Esophagus muscularis mucosa (tissue), 4 donors: ENCODE measurements around the gene AMN1. TPM values are rescaled to one million over a fixed set of nuclear protein-coding genes. Genes with fewer than 3 reads are reported as not detected.
"Not testable (repeated sequence)": the region's sequence is repeated elsewhere in the genome, so short reads cannot be mapped to it uniquely, and the experiment has no call there.

Experiments
- DNase-seq: peaks from one replicate; pipeline ENCODE4 v3.0.0-alpha.2; 2017; ENCODE audit errors: extremely low spot score
- H3K27ac ChIP-seq, 4 donors: fragments of 200-600 bp; sonication (generic); replicated peaks in 1 of 4; 1 replicate in 3 of 4; 2 replicates in 1 of 4; pipeline ENCODE4 v1.5.1; 2016 to 2019; ENCODE audit warnings: mild to moderate bottlenecking in 1 of 4
- H3K27me3 ChIP-seq, 4 donors: fragments of 200-600 bp; sonication (generic); one replicate each; pipeline versions ENCODE4 v1.5.1 to v1.6.0; 2016 to 2019
- H3K36me3 ChIP-seq, 4 donors: fragments of 200-600 bp; sonication (generic); one replicate each; pipeline ENCODE4 v1.5.1; 2016 to 2019
- H3K4me1 ChIP-seq, 4 donors: fragments of 200-600 bp; sonication (generic); one replicate each; pipeline ENCODE4 v1.5.1; 2016 to 2019
- H3K4me3 ChIP-seq, 4 donors: fragments of 200-600 bp; sonication (generic); 1 replicate in 2 of 4; 2 replicates in 2 of 4; pipeline ENCODE4 v1.5.1; 2016 to 2019; ENCODE audit warnings: mild to moderate bottlenecking in 4 of 4, moderate library complexity in 1 of 4
- H3K9me3 ChIP-seq, 4 donors: fragments of 200-600 bp; sonication (generic); 1 replicate in 3 of 4; 2 replicates in 1 of 4; pipeline ENCODE4 v1.5.1; 2016 to 2019
- EP300 ChIP-seq: sonication (generic); formaldehyde crosslinking; IDR thresholded peaks from one replicate; pipeline ENCODE4 v1.6.1; 2017; ENCODE audit warnings: antibody characterized with exemption
- POLR2A ChIP-seq: fragments of 450-650 bp; IDR thresholded peaks from one replicate; pipeline ENCODE4 v1.6.1; 2017; ENCODE audit warnings: antibody characterized with exemption, moderate library complexity, mild to moderate bottlenecking, low read depth
- POLR2AphosphoS5 ChIP-seq, 2 donors: sonication (generic); formaldehyde crosslinking; IDR thresholded peaks; one replicate each; pipeline ENCODE4 v1.6.1; 2017; ENCODE audit warnings: antibody characterized with exemption in 2 of 2
- WGBS: methylation state at CpG from one replicate; pipeline ENCODE4 v1.1.5; 2018; 5-methylcytosine and 5-hydroxymethylcytosine counted together
- intact Hi-C: fragments of 100-400 bp; cut with DNase I; formaldehyde crosslinking; loops from one replicate; pipeline ENCODE4 v1.15.1; 2023
- total RNA-seq, 4 donors: library from RNA; depleted of rRNA; stranded (reverse); fragments of >200 nt; gene quantifications; one replicate each; pipeline versions ENCODE4 v1.1.0 to v1.2.1, GENCODE V29; 2016
- TF ChIP-seq, protein P1 (sequence below), 3 experiments: fragments of 200-600 bp in 2 of 3; fragments of 450-650 bp in 1 of 3; sonication (generic) in 2 of 3; IDR thresholded peaks; one replicate each; pipeline ENCODE4 v1.5.1; 2017 to 2019; ENCODE audit warnings: antibody characterized with exemption in 3 of 3, mild to moderate bottlenecking in 2 of 3, moderate library complexity in 1 of 3

AMN1 gene
- total RNA-seq, 4 donors from 2014 or later: 9.4 to 17.1 (median 11.1) TPM

DNA sequence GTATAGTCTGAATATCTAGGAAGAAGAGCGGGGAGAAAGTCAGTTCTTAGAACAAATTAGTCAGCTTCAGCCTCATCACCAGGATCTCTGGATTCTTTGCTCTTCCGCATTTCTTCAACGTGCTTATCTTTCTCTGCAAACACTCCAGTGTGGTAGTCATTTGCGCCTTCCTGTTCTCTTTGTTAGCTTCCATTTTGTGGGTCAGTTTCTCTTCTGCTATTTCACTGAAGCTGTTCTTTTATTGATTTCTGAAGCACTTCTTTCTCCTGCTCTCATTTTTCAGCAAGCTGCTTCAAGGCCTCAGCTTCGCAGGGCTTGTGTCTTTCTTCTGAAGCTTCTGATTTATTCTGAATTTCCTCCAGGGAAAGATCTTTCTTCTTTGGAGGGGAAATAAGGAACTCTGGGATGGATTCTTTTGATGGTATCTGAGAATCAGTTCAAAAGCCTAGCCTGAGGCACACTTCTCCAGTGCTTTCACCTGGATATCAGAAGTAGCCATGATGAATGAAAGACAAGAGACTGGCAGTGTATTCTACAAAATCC is 13.5 kb downstream of the AMN1 start:
- 73% methylated on average over 5 of the region's 5 CpGs for WGBS
- H3K36me3 ChIP-seq: peaks cover 0 to 13% (median 9%) of the 10 kb centered on the region in 4 donors
- H3K27ac ChIP-seq: no peak overlapping the region
- intact Hi-C loops: no loop called here
- H3K9me3 ChIP-seq: no peaks in the 10 kb centered on the region
- no peak overlapping the region for H3K4me3 ChIP-seq
- no peaks in the 10 kb centered on the region for H3K27me3 ChIP-seq
- TF ChIP-seq POLR2A: no peak
- TF ChIP-seq POLR2AphosphoS5 (IDR thresholded peaks at IDR 0.05): no peak
- TF ChIP-seq, protein P1, sequence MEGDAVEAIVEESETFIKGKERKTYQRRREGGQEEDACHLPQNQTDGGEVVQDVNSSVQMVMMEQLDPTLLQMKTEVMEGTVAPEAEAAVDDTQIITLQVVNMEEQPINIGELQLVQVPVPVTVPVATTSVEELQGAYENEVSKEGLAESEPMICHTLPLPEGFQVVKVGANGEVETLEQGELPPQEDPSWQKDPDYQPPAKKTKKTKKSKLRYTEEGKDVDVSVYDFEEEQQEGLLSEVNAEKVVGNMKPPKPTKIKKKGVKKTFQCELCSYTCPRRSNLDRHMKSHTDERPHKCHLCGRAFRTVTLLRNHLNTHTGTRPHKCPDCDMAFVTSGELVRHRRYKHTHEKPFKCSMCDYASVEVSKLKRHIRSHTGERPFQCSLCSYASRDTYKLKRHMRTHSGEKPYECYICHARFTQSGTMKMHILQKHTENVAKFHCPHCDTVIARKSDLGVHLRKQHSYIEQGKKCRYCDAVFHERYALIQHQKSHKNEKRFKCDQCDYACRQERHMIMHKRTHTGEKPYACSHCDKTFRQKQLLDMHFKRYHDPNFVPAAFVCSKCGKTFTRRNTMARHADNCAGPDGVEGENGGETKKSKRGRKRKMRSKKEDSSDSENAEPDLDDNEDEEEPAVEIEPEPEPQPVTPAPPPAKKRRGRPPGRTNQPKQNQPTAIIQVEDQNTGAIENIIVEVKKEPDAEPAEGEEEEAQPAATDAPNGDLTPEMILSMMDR (IDR thresholded peaks at IDR 0.05): no peak
- no peak for TF ChIP-seq EP300
- DNase-seq: no peak
- no peaks in the 10 kb centered on the region for H3K4me1 ChIP-seq

DNA sequence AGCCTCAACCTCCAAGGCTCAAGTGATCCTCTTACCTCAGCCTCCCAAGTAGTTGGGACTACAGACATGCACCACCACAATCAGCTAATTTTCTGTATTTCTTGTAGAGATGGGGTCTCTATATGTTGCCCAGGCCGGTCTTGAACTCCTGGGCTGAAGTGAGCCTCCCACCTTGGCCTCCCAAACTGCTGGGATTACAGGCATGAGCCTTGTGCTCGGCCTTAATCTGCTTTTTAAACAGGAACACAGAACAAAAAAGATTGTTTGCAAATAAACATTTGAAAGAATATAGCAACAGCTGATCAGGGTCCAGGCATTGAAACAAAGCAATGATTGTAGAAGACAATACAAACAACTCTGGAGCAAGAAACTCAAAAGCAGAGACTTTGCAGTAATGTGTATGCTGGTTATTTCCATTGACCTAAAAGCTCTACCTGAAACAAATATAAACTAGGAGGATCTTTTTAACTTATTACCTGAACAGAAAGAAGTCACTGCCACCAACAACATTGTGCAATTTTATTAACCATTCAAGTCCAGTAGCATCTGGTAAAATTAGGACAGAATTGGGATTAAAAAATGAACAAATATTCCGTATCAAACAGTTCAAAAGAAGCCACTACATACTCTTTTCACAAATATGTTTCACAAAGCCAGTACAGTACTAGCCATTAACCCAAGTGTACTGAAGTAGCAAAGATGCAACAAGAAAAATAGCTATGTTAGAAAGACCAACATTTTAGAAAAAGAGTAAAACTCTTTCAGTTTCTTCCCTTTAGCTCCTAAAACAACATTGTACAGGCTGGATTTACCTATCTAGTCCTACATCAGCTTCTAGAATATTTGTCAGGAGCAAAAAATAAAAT is 14.2 kb downstream of the AMN1 start:
- Histone ChIP-seq H3K9me3 (no peaks in the 10 kb centered on the region), H3K4me1 (no peaks in the 10 kb centered on the region), H3K4me3 (no peak overlapping the region), H3K27me3 (no peaks in the 10 kb centered on the region), H3K36me3 (peaks cover 0 to 13% (median 9%) of the 10 kb centered on the region in 4 donors), H3K27ac (no peak overlapping the region)
- intact Hi-C loops: no loop called here
- no peak for DNase-seq
- no peak for TF ChIP-seq EP300
- TF ChIP-seq, protein P1 (IDR thresholded peaks at IDR 0.05): no peak
- no peak for TF ChIP-seq POLR2A
- no peak for TF ChIP-seq POLR2AphosphoS5 (IDR thresholded peaks at IDR 0.05)
- WGBS: 93% methylated on average over 3 of the region's 3 CpGs

DNA sequence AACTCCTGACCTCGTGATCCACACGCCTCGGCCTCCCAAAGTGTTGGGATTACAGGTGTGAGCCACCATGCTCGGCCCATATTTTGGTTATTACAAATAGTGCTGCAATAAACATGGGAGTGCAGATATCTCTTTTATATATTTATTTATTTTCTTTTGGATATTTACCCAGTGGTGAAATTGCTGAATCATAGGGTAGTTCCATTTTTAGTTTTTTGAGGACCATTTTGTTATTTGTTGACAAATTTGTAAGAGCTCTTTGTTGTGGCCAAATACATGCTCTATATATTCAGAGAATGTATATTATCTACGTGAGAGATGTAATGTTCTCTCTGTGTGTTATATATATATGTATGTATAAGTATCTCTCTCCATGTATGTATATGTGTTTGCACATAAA is 15.9 kb downstream of the AMN1 start:
- intact Hi-C loops: no loop called here
- DNase-seq: no peak
- H3K4me1 ChIP-seq: no peaks in the 10 kb centered on the region
- peaks cover 0 to 18% (median 11%) of the 10 kb centered on the region in 4 donors for H3K36me3 ChIP-seq
- H3K27ac ChIP-seq: no peak overlapping the region
- no peaks in the 10 kb centered on the region for H3K27me3 ChIP-seq
- H3K9me3 ChIP-seq: peaks cover 0 to 11% (median 6%) of the 10 kb centered on the region in 4 donors
- H3K4me3 ChIP-seq: no peak overlapping the region
- TF ChIP-seq POLR2A (no peak), POLR2AphosphoS5 (IDR thresholded peaks at IDR 0.05) (no peak), EP300 (no peak)
- TF ChIP-seq, protein P1 (IDR thresholded peaks at IDR 0.05): no peak
- whole genome bisulfite sequencing: 99% methylated on average over 5 of the region's 5 CpGs

DNA sequence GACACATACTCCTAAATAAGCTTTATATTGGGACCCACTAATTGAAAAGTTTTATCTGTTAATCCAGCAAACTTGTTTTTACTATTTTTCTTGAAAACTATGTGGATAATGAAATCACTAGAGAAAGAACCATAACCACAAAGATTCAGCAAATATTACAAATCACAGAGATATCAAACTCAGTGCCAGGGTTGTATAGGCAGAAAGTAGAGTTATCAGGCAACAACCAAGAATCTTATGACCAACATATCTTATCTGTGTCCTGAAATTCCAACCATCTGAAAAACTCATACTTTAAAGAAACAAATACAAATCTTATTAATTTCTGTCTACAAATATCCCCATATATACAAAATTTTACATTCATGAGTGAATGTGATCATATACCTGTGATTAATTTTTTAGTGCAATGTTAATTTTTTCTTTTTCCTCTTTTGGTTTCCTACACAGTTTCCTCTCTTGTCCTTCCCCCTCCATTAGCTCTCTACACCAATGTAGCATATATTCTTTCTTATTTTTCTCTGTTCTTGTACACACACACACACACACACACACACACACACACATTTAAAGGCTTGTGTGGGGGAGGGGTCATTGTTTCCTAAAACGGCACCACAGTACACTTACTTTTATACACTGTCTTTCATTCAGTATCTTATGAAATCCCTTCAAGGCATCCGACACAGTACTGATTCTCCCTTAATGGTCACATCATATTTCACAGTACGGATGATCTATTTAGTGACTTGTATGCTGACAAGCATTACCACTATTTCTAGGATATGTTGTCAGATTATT is 18.6 kb downstream of the AMN1 start:
- TF ChIP-seq POLR2A: no peak
- no peak for TF ChIP-seq EP300
- TF ChIP-seq, protein P1 (IDR thresholded peaks at IDR 0.05): no peak
- TF ChIP-seq POLR2AphosphoS5 (IDR thresholded peaks at IDR 0.05): no peak
- Histone ChIP-seq H3K4me3 (no peak overlapping the region), H3K36me3 (peaks cover 0 to 26% (median 13%) of the 10 kb centered on the region in 4 donors), H3K9me3 (peaks cover 0 to 15% (median 12%) of the 10 kb centered on the region in 4 donors), H3K27me3 (no peaks in the 10 kb centered on the region), H3K27ac (no peak overlapping the region), H3K4me1 (no peaks in the 10 kb centered on the region)
- intact Hi-C loops: no loop called here
- no peak for DNase-seq
- 73% methylated on average over 3 of the region's 3 CpGs for WGBS

DNA sequence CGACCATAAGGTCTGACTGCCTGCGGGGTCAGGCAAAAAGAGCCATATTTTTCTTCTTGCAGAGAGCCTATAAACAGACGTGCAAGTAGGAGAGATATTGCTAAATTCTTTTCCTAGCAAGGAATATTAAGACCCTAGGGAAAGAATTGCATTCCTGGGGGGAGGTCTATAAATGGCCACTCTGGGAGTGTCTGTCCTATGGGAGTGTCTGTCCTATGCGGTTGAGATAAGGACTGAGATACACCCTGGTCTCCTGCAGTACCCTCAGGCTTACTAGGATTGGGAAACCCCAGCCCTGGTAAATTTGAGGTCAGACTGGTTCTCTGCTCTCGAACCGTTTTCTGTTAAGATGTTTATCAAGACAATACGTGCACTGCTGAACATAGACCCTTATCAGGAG is 20.7 kb downstream of the AMN1 start:
- intact Hi-C loops, H3K27ac ChIP-seq, H3K4me1 ChIP-seq, H3K27me3 ChIP-seq, DNase-seq, H3K4me3 ChIP-seq: not testable (repeated sequence)
- Histone ChIP-seq H3K9me3 (peaks cover 0 to 15% (median 12%) of the 10 kb centered on the region in 4 donors), H3K36me3 (peaks cover 0 to 26% (median 13%) of the 10 kb centered on the region in 4 donors)
- WGBS: 93% methylated on average over 7 of the region's 7 CpGs
